B cell (primary cell): ENCODE measurements around the gene CELA3A. TPM values are rescaled to one million over a fixed set of nuclear protein-coding genes. Genes with fewer than 3 reads are reported as not detected.

Experiments
- ATAC-seq: fragments of 200-7000 bp; cut with Tn5 transposase; one replicate; pipeline ENCODE4 v1.10.0; 2021; ENCODE audit warnings: low read depth, mild to moderate bottlenecking, moderate number of reproducible peaks, moderate library complexity
- CTCF ChIA-PET: fragments of 350-600 bp; sonication (Branson Sonifier 250); formaldehyde crosslinking; loops from one replicate; lab custom pipeline; 2021; ENCODE audit warnings: antibody characterized with exemption, inconsistent platforms; lab: Charles Lee
- POLR2A ChIA-PET: fragments of 350-600 bp; sonication (Branson Sonifier 250); formaldehyde crosslinking; loops from one replicate; lab custom pipeline; 2021; ENCODE audit warnings: antibody characterized with exemption; lab: Charles Lee
- DNase-seq: peaks from one replicate; pipeline ENCODE4 v3.0.0; 2013
- H2AFZ ChIP-seq: 2 replicates; pipeline ENCODE4 v1.6.1; 2012; ENCODE audit warnings: mild to moderate bottlenecking, low read depth, low read length; ENCODE audit not compliant: insufficient read depth, poor library complexity, severe bottlenecking
- H3K27ac ChIP-seq, 2 donors: 1 replicate in 1 of 2; 2 replicates in 1 of 2; pipeline ENCODE4 v1.5.1; 2012 to 2013; ENCODE audit warnings: low read length in 2 of 2, mild to moderate bottlenecking in 2 of 2, moderate library complexity in 1 of 2
- H3K27me3 ChIP-seq, 4 experiments: fragments of 200-600 bp in 1 of 4; sonication (generic) in 1 of 4; replicated peaks in 1 of 4; 1 replicate in 2 of 4; 2 replicates in 2 of 4; pipeline versions ENCODE4 v1.6.1 to v1.7.0; 2013 to 2016; ENCODE audit warnings: low read length in 3 of 4, mild to moderate bottlenecking in 2 of 4, mixed read lengths in 1 of 4, moderate library complexity in 1 of 4; ENCODE audit not compliant: insufficient read depth in 4 of 4, control insufficient read depth in 3 of 4; ENCODE audit errors: control extremely low read depth in 1 of 4
- H3K36me3 ChIP-seq, 2 experiments: replicated peaks in 1 of 2; 1 replicate in 1 of 2; 2 replicates in 1 of 2; pipeline versions ENCODE4 v1.6.1 to v1.7.1; 2013; ENCODE audit warnings: low read length in 1 of 2; ENCODE audit not compliant: insufficient read depth in 2 of 2, control insufficient read depth in 1 of 2; ENCODE audit errors: control extremely low read depth in 1 of 2, extremely low read depth in 1 of 2
- H3K4me1 ChIP-seq, 2 donors: fragments of 200-600 bp in 1 of 2; sonication (generic) in 1 of 2; 1 replicate in 1 of 2; 2 replicates in 1 of 2; pipeline versions ENCODE4 v1.5.1 to v1.6.1; 2013 to 2017; ENCODE audit warnings: low read length in 2 of 2; ENCODE audit not compliant: control insufficient read depth in 2 of 2, insufficient read depth in 2 of 2
- H3K4me2 ChIP-seq: replicated peaks from 2 replicates; pipeline ENCODE3; 2012; ENCODE audit warnings: mild to moderate bottlenecking, low read depth, low read length; ENCODE audit not compliant: poor library complexity, severe bottlenecking
- H3K4me3 ChIP-seq, 5 experiments: fragments of 200-600 bp in 1 of 5; sonication (generic) in 1 of 5; 1 replicate in 3 of 5; 2 replicates in 2 of 5; pipeline versions ENCODE4 v1.5.1 to v1.7.0; 2011 to 2016; ENCODE audit warnings: low read length in 4 of 5, mild to moderate bottlenecking in 4 of 5, low read depth in 2 of 5, control low read depth in 1 of 5, moderate library complexity in 1 of 5; ENCODE audit not compliant: insufficient read depth in 1 of 5; ENCODE audit errors: control extremely low read depth in 1 of 5, extremely low read depth in 1 of 5
- H3K79me2 ChIP-seq: fragments of 200-600 bp; sonication (generic); one replicate; pipeline ENCODE4 v1.6.0; 2016; ENCODE audit warnings: low read length; ENCODE audit not compliant: control insufficient read depth, insufficient read depth
- H3K9ac ChIP-seq: fragments of 200-600 bp; sonication (generic); 2 replicates; pipeline ENCODE4 v1.6.1; 2017; ENCODE audit warnings: mild to moderate bottlenecking, low read length, moderate library complexity
- H3K9me3 ChIP-seq, 3 donors: one replicate each; pipeline versions ENCODE4 v1.6.1 to v1.7.1; 2013; ENCODE audit warnings: low read length in 2 of 3; ENCODE audit not compliant: control insufficient read depth in 2 of 3, insufficient read depth in 1 of 3; ENCODE audit errors: control extremely low read depth in 1 of 3
- H4K20me1 ChIP-seq: 2 replicates; pipeline ENCODE4 v1.6.0; 2012; ENCODE audit warnings: mild to moderate bottlenecking, low read length; ENCODE audit not compliant: insufficient read depth, control insufficient read depth, poor library complexity, severe bottlenecking
- H3K27ac Mint-ChIP-seq: one replicate; pipeline ENCODE4 v1.8.0; 2021; ENCODE audit warnings: mixed read lengths
- H3K27me3 Mint-ChIP-seq: one replicate; pipeline ENCODE4 v1.8.0; 2021; ENCODE audit warnings: mixed read lengths
- H3K4me1 Mint-ChIP-seq: one replicate; pipeline ENCODE4 v1.8.0; 2021; ENCODE audit warnings: mixed read lengths
- H3K4me3 Mint-ChIP-seq: one replicate; pipeline ENCODE4 v1.8.0; 2021; ENCODE audit warnings: mixed read lengths
- H3K9me3 Mint-ChIP-seq: one replicate; pipeline ENCODE4 v1.8.0; 2022; ENCODE audit warnings: mixed read lengths; ENCODE audit not compliant: insufficient read depth
- CTCF ChIP-seq: fragments of 200-600 bp; IDR thresholded peaks from one replicate; pipeline ENCODE4 v1.8.0; 2022; ENCODE audit warnings: antibody characterized with exemption, mild to moderate bottlenecking
- EZH2 ChIP-seq: IDR thresholded peaks from 2 replicates; pipeline ENCODE4 v1.6.1; 2012; ENCODE audit warnings: borderline replicate concordance, low read depth, mild to moderate bottlenecking, moderate library complexity, low read length; ENCODE audit not compliant: insufficient read depth, poor library complexity, severe bottlenecking
- WGBS: methylation state at CpG from one replicate; pipeline ENCODE4 v1.1.5; 2013; ENCODE audit warnings: missing lambda C conversion rate; ENCODE audit not compliant: insufficient coverage; 5-methylcytosine and 5-hydroxymethylcytosine counted together
- intact Hi-C: fragments of 100-400 bp; cut with micrococcal nuclease; formaldehyde crosslinking; loops from one replicate; pipeline ENCODE4 v1.10.0; 2022
- polyA plus RNA-seq: library from polyadenylated mRNA; depleted of rRNA; stranded (reverse); fragments of >200 nt; gene quantifications from 2 replicates; pipeline ENCODE4 v1.2.3, GENCODE V29; 2012
- total RNA-seq, 2 donors: library from RNA; stranded (reverse); fragments of 120-200 nt in 1 of 2; gene quantifications; 1 replicate in 1 of 2; 2 replicates in 1 of 2; pipeline versions ENCODE4 v1.2.3 to v1.2.4, GENCODE V29; 2013 to 2022

Gene CELA3A
- total and polyA plus RNA-seq, 2 donors (not counting 1 experiment from before 2014, with no cell fraction given), result not detected

- Histone ChIP-seq H3K79me2 (peaks cover 42% of the 10 kb centered on the region), H2AFZ (peak overlapping the region; percentile 48), H4K20me1 (peaks cover 30% of the 10 kb centered on the region), H3K9me3 (no peaks in the 10 kb centered on the region), H3K27me3 (no peaks in the 10 kb centered on the region), H3K9ac (peak overlapping the region; percentile 99), H3K4me1 (peaks cover 30 to 40% of the 10 kb centered on the region in 2 donors), H3K36me3 (peaks cover 0 to 14% of the 10 kb centered on the region in 2 experiments), H3K4me2 (peak overlapping the region; percentile 90), H3K27ac (peak overlapping the region in 1 of 2 donors; percentile 96), H3K4me3 (peak overlapping the region in 2 of 5 experiments; percentile 66 to 89)
- intact Hi-C loops, result loop anchor here (1.0 to 5.0 kb wide), 5 partner anchors 12 to 401 kb away; partner anchors contain the start of genes USP48 and ZBTB40
- Mint-ChIP-seq H3K27ac (peak overlapping the region; percentile 98), H3K27me3 (no peaks in the 10 kb centered on the region), H3K9me3 (no peaks in the 10 kb centered on the region), H3K4me3 (peak overlapping the region; percentile 89), H3K4me1 (peaks cover 37% of the 10 kb centered on the region)
- TF ChIP-seq EZH2 (no peak), CTCF (no peak)
- no peak for DNase-seq
- ATAC-seq, result no peak
- CTCF ChIA-PET, result interaction anchor here (0.9 to 9.3 kb wide), 5 partner anchors 9 to 54 kb away, joined by 5 to 89 read pairs (median 10); no protein-coding TSS in a partner anchor
- POLR2A ChIA-PET, result interaction anchor here (0.8 to 4.5 kb wide), 8 partner anchors 11 to 33 kb away, joined by 3 to 87 read pairs (median 10); no protein-coding TSS in a partner anchor
- 98% methylated on average over 5 of the region's 13 CpGs for WGBS
Observed at GRCh38 chr1:22051607-22052114, 50.2 kb downstream of the CELA3A start.
